Muscle of leg (tissue), 11 donors: Measurements from ENCODE around the gene TTC34. TPM values are rescaled to one million over a fixed set of nuclear protein-coding genes. Genes with fewer than 3 reads are reported as not detected.

ENCODE experiments used
- DNase-seq: peaks from one replicate; pipeline ENCODE4 v3.0.0; 2013
- H3K27ac ChIP-seq: one replicate; pipeline ENCODE4 v1.5.1; 2013; ENCODE audit warnings: mild to moderate bottlenecking, low read length, control low read depth
- H3K27me3 ChIP-seq: one replicate; pipeline ENCODE4 v1.6.1; 2013; ENCODE audit warnings: low read length; ENCODE audit not compliant: control insufficient read depth, insufficient read depth
- H3K36me3 ChIP-seq: one replicate; pipeline ENCODE4 v1.6.1; 2013; ENCODE audit warnings: low read length; ENCODE audit not compliant: control insufficient read depth, insufficient read depth
- H3K4me1 ChIP-seq: one replicate; pipeline ENCODE4 v1.6.1; 2013; ENCODE audit warnings: low read length; ENCODE audit not compliant: control insufficient read depth, insufficient read depth
- H3K4me3 ChIP-seq: one replicate; pipeline ENCODE4 v1.5.1; 2013; ENCODE audit warnings: low read length, control low read depth
- H3K9me3 ChIP-seq: replicated peaks from 2 replicates; pipeline ENCODE4 v1.6.1; 2013; ENCODE audit warnings: low read depth, low read length; ENCODE audit not compliant: control insufficient read depth
- WGBS: methylation state at CpG from one replicate; pipeline ENCODE4 v1.1.5; 2013; ENCODE audit warnings: missing lambda C conversion rate; ENCODE audit not compliant: insufficient coverage; 5-methylcytosine and 5-hydroxymethylcytosine counted together
- polyA plus RNA-seq, 8 donors: library from polyadenylated mRNA; unstranded; fragments of 120-200 nt; gene quantifications; one replicate each; pipeline versions ENCODE4 v1.2.1 to v1.2.3, GENCODE V29; 2013; ENCODE audit warnings: inconsistent platforms in 1 of 8, low replicate concordance in 1 of 8; ENCODE audit not compliant: insufficient read length in 8 of 8, insufficient read depth in 1 of 8
- total RNA-seq: library from RNA; stranded (reverse); fragments of 120-200 nt; gene quantifications from one replicate; pipeline ENCODE4 v1.2.4, GENCODE V29; 2013

The TTC34 gene
- total and polyA plus RNA-seq, 9 donors = 0.07 to 0.50 (median 0.22) TPM

DNA sequence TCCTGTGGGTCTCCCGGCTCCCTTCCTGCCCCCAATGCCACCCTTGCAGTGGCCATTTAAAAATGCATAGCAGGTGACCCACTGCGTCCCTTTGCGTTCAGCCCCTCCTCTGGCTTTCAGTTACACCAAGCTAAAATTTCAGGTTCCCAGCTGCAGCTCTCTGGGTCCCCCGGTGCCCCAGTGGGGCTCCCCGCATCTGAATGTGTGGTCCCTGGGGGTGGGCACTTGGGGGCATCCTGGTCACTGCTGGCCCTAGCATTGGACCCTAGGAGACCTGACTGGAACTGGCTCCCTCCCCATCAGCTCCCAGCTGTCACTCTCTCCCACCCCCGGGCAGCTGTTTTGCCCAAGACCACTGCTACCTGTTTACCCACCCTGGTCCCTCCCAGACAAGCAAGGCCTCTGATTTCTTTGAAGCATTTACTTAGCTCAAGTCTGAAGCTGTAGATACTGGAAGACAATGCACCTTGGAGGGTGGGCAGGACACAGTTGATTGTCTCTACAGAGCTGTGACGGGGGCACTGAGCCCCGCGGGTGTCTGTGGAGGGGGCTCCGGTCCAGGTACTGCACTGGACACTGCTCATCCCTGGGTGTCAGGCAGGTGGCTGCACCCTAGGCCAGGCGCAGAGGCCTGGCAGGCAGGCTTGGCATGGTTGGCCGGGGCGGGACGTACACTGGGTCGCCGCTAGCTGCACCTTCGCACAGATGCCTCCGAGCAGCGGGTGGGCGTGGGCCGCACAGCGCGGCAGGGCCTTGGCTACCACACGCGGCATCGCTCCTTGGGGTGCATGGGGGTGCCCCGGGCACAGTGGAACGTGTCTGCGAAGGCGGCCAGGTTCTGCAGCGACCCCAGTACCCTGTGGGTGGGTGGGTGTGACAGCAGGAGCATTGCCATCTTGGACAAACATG, 211.0 kb downstream of the TTC34 start:
- 92% methylated on average over 21 of the region's 31 CpGs for WGBS
- no peak for DNase-seq
- H3K36me3 ChIP-seq = peaks cover 6% of the 10 kb centered on the region

DNA sequence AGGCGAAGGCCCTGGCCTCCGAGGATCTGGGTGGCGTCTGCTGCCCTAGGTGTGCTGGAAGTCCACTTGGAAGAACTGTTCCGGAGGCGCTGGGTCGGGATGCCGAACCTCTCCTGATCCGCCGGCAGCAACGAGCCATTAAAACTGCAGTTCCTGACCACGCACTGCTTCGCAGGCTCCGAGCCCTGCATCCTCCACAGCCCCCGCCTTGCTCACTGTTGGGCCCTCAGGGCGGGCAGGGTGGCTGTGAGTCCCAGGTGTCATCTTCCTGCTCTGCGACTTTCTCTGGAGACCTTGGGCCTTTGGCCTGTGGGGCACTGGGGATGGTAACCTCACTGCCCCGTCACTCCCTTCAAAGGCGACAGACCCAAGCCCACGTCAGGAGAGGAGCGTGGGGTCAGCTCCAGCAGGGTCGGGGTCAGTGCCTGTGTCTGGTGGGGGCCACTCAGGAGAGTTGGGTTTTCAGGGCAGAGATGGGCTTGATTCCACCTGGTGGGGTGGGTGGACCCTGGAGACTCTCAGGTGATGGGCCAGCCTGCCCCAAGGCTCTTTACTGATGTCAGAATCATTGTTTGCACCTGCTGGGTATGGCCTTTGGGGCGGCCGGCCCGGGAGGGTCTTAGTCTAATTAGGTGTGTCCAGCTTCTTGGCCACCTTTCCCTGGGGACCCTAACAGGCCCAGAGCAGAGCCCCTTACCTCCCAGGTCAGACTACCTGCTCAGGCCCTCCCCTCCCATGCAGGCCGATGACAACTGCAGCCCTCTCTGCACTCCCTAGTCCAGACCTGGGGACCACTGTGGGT, 211.9 kb downstream of the TTC34 start:
- Histone ChIP-seq H3K4me3 (no peak overlapping the region), H3K27ac (no peak overlapping the region), H3K36me3 (peaks cover 6% of the 10 kb centered on the region), H3K9me3 (no peaks in the 10 kb centered on the region), H3K4me1 (peaks cover 32% of the 10 kb centered on the region), H3K27me3 (no peaks in the 10 kb centered on the region)
- no peak for DNase-seq
- 90% methylated on average over 22 of the region's 25 CpGs for WGBS

More for the DNA sequence above, 211.0 kb downstream of the TTC34 start:
- Histone ChIP-seq H3K27ac (no peak overlapping the region), H3K9me3 (no peaks in the 10 kb centered on the region), H3K27me3 (no peaks in the 10 kb centered on the region), H3K4me3 (no peak overlapping the region), H3K4me1 (peaks cover 24% of the 10 kb centered on the region)

DNA sequence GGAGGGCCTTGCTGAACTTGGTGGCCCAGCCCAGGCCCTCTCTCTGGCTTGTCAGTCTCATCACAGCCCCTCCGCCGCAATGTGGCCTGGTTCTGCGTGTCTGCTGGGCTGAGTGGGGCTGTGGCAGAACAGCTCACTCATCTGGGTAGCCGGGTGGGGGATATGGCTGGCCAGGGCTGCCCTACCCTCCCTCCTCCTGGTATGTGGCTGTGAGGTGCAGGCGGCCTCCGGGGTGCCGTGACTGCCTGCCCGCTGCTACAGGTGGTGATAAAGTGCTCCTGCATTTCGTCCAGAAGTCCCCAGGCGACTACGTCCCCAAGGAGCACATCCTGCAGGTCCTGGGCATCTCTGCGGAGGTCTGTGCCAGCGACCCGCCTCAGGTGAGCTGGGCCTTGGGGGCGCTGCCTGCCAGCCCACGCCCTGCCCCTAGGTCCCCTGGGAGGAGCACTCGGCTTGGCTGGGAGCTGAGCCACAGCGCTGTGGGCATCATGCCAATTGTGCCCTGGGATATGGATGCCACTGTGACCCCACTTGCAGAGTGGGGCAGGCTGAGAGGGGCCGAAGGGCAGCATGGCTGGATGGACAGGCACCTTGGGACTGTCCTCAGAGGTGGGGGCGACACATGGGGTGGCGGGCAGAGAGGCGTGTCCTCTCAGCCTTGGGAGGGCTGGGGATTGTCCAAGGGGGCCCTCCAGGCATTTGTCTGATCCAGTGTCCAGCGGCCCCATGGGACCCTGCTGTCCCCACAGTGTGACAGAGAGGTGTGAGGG, 212.6 kb downstream of the TTC34 start:
- Histone ChIP-seq H3K36me3 (peaks cover 6% of the 10 kb centered on the region), H3K4me1 (peaks cover 28% of the 10 kb centered on the region), H3K4me3 (no peak overlapping the region), H3K9me3 (no peaks in the 10 kb centered on the region), H3K27ac (no peak overlapping the region), H3K27me3 (no peaks in the 10 kb centered on the region)
- DNase-seq = no peak
- WGBS = 84% methylated on average over 15 of the region's 23 CpGs

DNA sequence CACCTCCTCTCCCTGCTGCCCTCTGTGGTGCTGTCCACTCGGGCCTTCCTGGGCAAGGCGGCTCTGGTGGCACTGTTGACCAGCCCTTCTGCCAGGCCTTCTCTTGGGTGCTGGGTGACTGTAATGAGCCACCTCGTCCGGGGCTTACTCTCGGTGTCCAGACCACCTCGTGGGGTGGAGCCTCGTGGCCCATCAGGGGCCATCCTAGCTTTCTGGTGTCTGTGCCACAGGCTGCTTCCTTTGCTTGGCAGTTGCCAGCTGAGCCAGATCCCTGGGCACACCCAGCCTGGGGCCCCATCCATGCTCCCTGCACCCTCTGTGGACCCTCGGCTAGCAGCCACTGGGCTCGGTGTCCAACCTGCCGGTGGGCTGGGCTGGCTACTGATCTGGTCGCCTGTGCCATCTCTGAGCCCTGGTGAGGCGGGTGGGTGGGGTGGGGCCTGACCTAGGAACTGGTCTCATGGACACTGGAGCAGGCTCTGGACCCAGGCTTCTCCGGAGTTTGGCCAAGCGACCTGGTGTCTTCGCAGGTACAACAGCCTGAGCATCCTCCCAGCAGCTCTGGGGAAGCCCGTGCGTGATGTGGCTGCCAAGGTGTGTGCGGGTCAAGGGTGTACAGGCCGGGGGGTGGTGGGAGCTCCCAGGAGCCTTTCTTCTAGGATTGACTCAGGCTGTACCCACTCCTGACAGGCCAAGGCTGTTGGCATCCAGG, 213.5 kb downstream of the TTC34 start:
- no peaks in the 10 kb centered on the region for H3K27me3 ChIP-seq
- H3K9me3 ChIP-seq = no peaks in the 10 kb centered on the region
- peaks cover 6% of the 10 kb centered on the region for H3K36me3 ChIP-seq
- 76% methylated on average over 18 of the region's 19 CpGs for WGBS
- peaks cover 25% of the 10 kb centered on the region for H3K4me1 ChIP-seq
- H3K4me3 ChIP-seq = no peak overlapping the region
- no peak for DNase-seq
- H3K27ac ChIP-seq = no peak overlapping the region

DNA sequence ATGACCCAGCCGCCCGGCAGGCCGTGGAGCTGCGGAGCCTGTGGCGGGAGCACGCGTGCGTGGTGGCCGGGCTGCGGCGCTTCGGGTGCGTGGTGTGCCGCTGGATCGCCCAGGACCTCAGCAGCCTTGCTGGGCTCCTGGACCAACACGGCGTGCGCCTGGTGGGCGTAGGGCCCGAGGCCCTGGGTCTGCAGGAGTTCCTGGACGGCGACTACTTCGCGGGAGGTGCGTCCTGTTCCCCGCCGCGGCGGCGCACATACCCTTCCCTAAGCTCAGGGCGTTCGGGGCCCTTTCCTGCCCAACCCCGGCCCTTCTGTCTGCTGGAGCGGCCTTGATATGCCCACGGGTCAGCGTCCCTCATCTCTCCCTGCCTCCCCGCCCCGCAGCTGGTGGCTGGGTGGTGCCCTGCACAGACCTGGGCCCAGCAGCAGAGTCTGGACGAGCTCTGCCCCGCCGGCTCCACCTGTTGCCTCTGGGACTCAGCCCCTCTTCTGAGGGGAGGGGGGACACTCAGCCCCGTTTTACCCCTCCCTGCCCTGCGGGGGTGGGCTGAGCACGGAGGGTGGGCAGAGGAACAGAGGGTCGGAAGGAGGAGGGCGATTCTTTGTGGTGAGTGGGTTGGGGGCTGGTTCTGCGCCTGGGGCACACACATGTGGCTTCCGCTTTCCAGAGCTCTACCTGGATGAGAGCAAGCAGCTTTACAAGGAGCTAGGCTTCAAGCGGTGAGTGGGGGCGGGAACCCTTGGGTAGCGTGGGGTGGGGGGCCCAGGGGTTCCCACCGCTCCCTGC, 214.2 kb downstream of the TTC34 start:
- Histone ChIP-seq H3K9me3 (no peaks in the 10 kb centered on the region), H3K27ac (no peak overlapping the region), H3K4me3 (peak overlapping the region; percentile 64), H3K4me1 (peaks cover 25% of the 10 kb centered on the region), H3K27me3 (no peaks in the 10 kb centered on the region), H3K36me3 (peaks cover 6% of the 10 kb centered on the region)
- WGBS = 2% methylated on average over 46 of the region's 52 CpGs
- peak; percentile 51 for DNase-seq

DNA sequence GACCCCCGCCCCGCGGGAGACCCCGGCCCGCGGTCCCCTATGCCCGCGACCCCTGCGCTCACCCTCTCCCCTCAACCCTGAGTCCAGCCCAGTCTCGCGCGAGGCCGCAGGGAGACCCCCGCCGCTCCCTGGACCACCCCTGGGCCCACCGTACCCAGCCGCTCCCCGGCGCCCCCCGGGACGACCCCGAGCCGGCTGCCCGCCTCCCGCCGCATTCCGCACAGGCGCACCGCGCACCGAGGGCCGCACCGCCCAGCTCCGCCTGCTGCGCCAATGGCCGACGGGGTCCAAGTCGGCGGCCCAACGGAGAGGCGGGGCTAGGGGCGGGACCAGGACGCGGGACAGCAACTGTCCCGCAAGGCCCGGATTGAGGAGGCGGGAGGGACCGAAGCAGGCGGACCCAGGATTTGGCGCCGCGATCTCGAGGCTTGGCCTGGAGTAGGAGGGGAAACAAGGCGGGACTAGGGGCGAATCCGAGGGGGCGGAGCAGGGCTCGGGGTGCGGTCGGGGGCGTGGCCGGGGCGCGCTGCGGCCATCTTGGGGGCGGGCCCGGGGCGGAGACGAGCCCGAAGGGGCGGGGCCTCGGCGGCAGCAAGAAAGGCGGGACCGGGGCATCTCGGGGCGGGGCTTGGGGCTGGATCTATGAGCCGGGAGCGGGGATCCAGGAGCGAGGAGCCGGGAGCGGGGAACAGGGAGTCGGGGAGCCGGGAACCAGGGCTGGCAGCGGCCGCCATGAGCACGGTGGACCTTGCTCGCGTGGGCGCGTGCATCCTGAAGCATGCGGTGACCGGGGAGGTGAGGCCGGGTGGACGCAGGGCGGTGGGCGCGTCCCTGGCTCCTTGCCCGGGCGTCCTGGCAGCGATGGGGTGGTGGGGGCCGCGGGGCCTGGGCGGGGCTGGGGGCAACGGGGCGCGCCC, 215.1 kb downstream of the TTC34 start, which contains the start of gene PRXL2B:
Gene PRXL2B, plus strand, starts transcription at position 624 of the 917 bp plus-strand sequence. Its CDS starts 109 bp downstream, at position 733.
- H3K4me1 ChIP-seq = peaks cover 25% of the 10 kb centered on the region
- H3K27me3 ChIP-seq = no peaks in the 10 kb centered on the region
- WGBS = under 1% methylated on average over 95 of the region's 107 CpGs

More for the DNA sequence above, 215.1 kb downstream of the TTC34 start, which contains the start of gene PRXL2B:
- H3K9me3 ChIP-seq = no peaks in the 10 kb centered on the region
- peak within 1 kb of the TSS; percentile 92 for H3K27ac ChIP-seq
- H3K36me3 ChIP-seq = peaks cover 6% of the 10 kb centered on the region
- H3K4me3 ChIP-seq = peak within 1 kb of the TSS; percentile 64
- peak; percentile 100 for DNase-seq
